ENCODE data around the gene DOCK9. TPM values are rescaled to one million over a fixed set of nuclear protein-coding genes. Genes with fewer than 3 reads are reported as not detected.
"Not testable (repeated sequence)": the region's sequence is repeated elsewhere in the genome, so short reads cannot be mapped to it uniquely, and the experiment has no call there.

Gene DOCK9
- total RNA-seq, 1 experiment from 2014 or later = 31.7 TPM

DNA sequence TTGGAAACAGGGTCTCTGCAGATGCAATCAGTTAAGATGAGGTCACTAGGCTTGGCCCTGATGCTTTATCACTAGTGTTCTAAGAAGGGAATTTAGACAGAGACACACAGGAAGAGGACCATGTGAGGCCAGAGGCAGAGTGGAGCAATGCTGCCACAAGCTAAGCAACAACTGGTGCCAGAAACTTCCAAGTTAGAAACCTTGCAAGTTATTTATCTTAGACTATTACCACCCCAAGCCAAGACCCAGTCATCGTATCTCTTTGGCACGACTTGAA is 81.1 kb downstream of the DOCK9 start:
- H3K79me2 ChIP-seq (ENCODE audit: low read length) = no peaks in the 10 kb centered on the region
- ATAC-seq (no peak), DNase-seq (no peak)
- intact Hi-C loops (cut with micrococcal nuclease) = no loop called here
- no peak overlapping the region for H3K4me2 ChIP-seq (ENCODE audit: low read length)
- no TSS peak for BruUV-seq (replicated peaks)
- H3K9me3 ChIP-seq (ENCODE audit: low read length) = no peaks in the 10 kb centered on the region
- TF ChIP-seq, protein P1, sequence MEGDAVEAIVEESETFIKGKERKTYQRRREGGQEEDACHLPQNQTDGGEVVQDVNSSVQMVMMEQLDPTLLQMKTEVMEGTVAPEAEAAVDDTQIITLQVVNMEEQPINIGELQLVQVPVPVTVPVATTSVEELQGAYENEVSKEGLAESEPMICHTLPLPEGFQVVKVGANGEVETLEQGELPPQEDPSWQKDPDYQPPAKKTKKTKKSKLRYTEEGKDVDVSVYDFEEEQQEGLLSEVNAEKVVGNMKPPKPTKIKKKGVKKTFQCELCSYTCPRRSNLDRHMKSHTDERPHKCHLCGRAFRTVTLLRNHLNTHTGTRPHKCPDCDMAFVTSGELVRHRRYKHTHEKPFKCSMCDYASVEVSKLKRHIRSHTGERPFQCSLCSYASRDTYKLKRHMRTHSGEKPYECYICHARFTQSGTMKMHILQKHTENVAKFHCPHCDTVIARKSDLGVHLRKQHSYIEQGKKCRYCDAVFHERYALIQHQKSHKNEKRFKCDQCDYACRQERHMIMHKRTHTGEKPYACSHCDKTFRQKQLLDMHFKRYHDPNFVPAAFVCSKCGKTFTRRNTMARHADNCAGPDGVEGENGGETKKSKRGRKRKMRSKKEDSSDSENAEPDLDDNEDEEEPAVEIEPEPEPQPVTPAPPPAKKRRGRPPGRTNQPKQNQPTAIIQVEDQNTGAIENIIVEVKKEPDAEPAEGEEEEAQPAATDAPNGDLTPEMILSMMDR (conservative IDR thresholded peaks at IDR 0.05; ENCODE audit: low read depth, low read length) = no peak
- H3K9me2 ChIP-seq (replicated peaks; ENCODE audit: low read length) = no peaks in the 10 kb centered on the region
- CTCF ChIA-PET = no interaction called here
- H3K4me3 ChIP-seq (ENCODE audit: low read length) = no peak overlapping the region
- H3K9ac ChIP-seq (ENCODE audit: low read length) = no peak overlapping the region
- no peaks in the 10 kb centered on the region for H4K20me1 ChIP-seq (ENCODE audit: low read length)
- POLR2A ChIA-PET (ENCODE audit: unreplicated experiment) = no interaction called here
- H3K36me3 ChIP-seq (ENCODE audit: low read depth, low read length) = no peaks in the 10 kb centered on the region
- no peaks in the 10 kb centered on the region for H3K27me3 ChIP-seq (ENCODE audit: low read length)
- no peaks in the 10 kb centered on the region for H3F3A ChIP-seq (ENCODE audit: low read length, unreplicated experiment)
- no peak overlapping the region for H3K27ac ChIP-seq (ENCODE audit: low read length)
- no peaks in the 10 kb centered on the region for H3K4me1 ChIP-seq (ENCODE audit: insufficient read depth, low read length)
- no peak overlapping the region for H2AFZ ChIP-seq (ENCODE audit: low read length)

DNA sequence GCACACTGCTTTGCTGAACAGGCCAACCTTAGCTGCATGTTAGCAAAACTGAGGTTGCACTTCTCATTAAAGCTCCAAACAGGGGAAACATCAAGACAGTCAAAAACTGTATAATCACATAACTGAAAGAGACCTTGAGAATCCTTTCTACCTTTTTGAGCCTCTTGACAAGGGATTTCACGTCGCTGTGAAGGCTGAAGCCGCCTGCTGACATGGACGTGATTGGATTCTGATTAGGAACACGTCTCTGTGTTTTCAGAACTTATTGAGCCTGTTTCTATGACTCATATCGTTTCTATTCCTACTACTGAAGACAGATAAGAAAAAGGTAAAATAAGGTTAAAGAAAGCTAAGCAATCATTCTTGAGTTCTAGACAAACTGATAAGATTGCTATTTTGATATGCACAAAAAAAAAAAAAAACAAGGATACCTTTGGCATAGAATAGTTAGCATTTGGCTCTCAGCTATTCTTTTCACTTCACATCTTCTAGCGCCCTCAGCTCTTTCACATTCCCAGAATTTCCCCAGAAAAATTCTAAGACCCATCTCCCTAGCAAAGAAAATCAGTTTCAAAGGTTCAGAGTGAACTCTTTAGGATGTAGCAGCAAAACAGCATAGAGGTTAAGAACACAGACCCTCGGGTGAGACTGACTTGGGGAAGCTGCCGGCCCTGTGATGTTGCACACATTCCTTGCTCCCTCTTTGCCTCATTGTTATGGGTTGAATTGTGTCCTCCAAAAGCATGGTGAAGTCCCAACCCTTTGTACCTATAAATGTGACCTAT is 81.6 kb downstream of the DOCK9 start:
- TF ChIP-seq EZH2phosphoT487 (IDR thresholded peaks at IDR 0.05; ENCODE audit: borderline replicate concordance, low read length) = no peak
- TF ChIP-seq EZH2 (IDR thresholded peaks at IDR 0.05; ENCODE audit: low read length, unreplicated experiment) = no peak
- TF ChIP-seq, protein P1 (conservative IDR thresholded peaks at IDR 0.05; ENCODE audit: low read depth, low read length) = no peak
- H3K4me3 ChIP-seq (ENCODE audit: low read length) = no peak overlapping the region
- no peak overlapping the region for H3K27ac ChIP-seq (ENCODE audit: low read length)
- peaks cover under 1% of the 10 kb centered on the region; the same call in 1 of the 2 replicates for H3K4me1 ChIP-seq (ENCODE audit: insufficient read depth, low read length)
- POLR2A ChIA-PET (ENCODE audit: unreplicated experiment) = no interaction called here
- DNase-seq (no peak), ATAC-seq (no peak)
- no peak overlapping the region for H3K9ac ChIP-seq (ENCODE audit: low read length)
- intact Hi-C loops (cut with micrococcal nuclease) = no loop called here
- H3K79me2 ChIP-seq (ENCODE audit: low read length) = no peaks in the 10 kb centered on the region
- no peaks in the 10 kb centered on the region for H4K20me1 ChIP-seq (ENCODE audit: low read length)
- BruUV-seq (replicated peaks) = no TSS peak
- CTCF ChIA-PET = no interaction called here
- H3F3A ChIP-seq (ENCODE audit: low read length, unreplicated experiment) = no peaks in the 10 kb centered on the region
- H3K27me3 ChIP-seq (ENCODE audit: low read length) = no peaks in the 10 kb centered on the region
- H3K9me2 ChIP-seq (replicated peaks; ENCODE audit: low read length) = no peaks in the 10 kb centered on the region
- no peak overlapping the region for H3K4me2 ChIP-seq (ENCODE audit: low read length)
- H2AFZ ChIP-seq (ENCODE audit: low read length) = no peak overlapping the region
- no peaks in the 10 kb centered on the region for H3K36me3 ChIP-seq (ENCODE audit: low read depth, low read length)
- no peaks in the 10 kb centered on the region for H3K9me3 ChIP-seq (ENCODE audit: low read length)

DNA sequence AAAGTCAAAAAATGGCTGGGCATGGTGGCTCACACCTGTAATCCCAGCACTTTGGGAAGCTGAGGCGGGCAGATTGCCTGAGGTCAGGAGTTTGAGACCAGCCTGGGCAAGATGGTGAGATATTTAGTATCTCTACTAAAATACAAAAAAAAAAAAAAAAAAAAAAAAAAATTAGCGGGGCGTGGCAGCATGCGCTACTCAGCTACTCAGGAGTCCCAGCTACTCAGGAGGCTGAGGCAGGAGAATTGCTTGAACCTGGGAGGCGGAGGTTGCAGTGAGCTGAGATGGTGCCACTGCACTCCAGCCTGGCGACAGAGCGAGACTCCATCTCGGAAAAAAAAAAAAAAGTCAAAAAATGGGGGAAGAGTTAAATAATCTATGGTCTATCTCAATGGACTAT is 83.0 kb downstream of the DOCK9 start:
- intact Hi-C loops (cut with micrococcal nuclease) = loop anchor here (5.0 kb wide), 2 partner anchors 82 to 137 kb away; partner anchors contain the start of gene DOCK9
- H3K36me3 ChIP-seq (ENCODE audit: low read depth, low read length); H3K9ac ChIP-seq (ENCODE audit: low read length); H4K20me1 ChIP-seq (ENCODE audit: low read length); ATAC-seq; DNase-seq; H2AFZ ChIP-seq (ENCODE audit: low read length); H3K9me3 ChIP-seq (ENCODE audit: low read length); H3K9me2 ChIP-seq (replicated peaks; ENCODE audit: low read length); POLR2A ChIA-PET (ENCODE audit: unreplicated experiment); H3K4me2 ChIP-seq (ENCODE audit: low read length); H3K27me3 ChIP-seq (ENCODE audit: low read length); H3K79me2 ChIP-seq (ENCODE audit: low read length); H3K27ac ChIP-seq (ENCODE audit: low read length); H3K4me3 ChIP-seq (ENCODE audit: low read length); BruUV-seq (replicated peaks); CTCF ChIA-PET: not testable (repeated sequence)
- Histone ChIP-seq H3K4me1 (ENCODE audit: insufficient read depth, low read length) (peaks cover 16% of the 10 kb centered on the region), H3F3A (ENCODE audit: low read length, unreplicated experiment) (peaks cover 10% of the 10 kb centered on the region)
